ENCODE data around the gene FBXO21.
A peak's percentile ranks its signal among the peaks of the same experiment; 100 is the strongest.
"Not testable (repeated sequence)": the region's sequence is repeated elsewhere in the genome, so short reads cannot be mapped to it uniquely, and the experiment has no call there.

Gene FBXO21

DNA sequence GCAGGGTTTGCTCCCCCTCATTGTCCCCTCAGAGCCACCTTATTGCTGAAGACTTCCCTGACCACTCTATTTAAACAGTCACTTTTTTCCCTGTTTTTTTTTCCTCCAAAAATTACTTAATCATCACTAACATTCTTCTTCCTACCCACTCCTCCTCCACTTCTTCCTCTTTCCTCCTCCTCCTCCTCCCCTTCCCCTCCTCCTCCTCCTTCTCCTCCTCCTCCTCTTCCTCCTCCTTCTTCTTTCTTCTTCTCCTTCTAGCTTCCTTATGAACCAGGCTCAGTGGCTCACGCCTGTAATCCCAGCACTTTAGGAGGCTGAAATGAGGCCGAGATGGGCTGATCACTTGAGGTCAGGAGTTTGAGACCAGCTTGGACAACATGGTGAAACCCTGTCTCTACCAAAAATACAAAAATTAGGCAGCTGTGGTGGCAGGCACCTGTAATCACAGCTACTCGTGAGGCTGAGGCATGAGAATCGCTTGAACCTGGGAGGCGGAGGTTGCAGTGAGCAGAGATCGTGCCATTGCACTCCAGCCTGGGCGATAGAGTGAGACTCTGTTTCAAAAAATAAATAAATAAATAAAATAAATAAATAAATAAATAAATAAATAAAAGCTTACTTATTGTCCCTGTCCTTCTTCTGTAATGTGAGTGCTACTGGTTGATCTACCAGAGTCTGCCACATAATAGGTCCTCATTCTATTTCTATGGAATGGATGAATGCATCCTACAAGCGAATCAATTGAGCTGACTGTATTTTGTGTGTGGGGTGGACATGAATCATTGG, 9.9 kb upstream of the FBXO21 start:
- DNase-seq (ENCODE audit: low spot score) = not testable (repeated sequence)

DNA sequence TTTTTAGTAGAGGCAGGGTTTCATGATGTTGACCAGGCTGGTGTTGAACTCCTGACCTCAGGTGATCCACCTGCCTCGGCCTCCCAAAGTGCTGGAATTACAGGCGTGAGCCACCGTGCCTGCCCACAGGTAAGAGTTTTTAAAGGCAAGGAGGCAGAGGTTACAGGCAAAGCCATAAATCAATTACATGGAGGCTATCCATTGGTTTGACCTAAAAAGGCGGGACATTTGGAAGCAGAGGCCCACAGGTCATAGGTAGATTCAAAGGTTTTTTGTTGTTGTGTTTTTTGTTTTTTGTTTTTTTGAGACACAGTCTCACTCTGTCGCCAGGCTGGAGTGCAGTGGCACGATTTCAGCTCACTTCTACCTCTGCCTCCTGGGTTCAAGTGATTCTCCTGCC, 6.1 kb upstream of the FBXO21 start:
- not testable (repeated sequence) for DNase-seq (ENCODE audit: low spot score)

DNA sequence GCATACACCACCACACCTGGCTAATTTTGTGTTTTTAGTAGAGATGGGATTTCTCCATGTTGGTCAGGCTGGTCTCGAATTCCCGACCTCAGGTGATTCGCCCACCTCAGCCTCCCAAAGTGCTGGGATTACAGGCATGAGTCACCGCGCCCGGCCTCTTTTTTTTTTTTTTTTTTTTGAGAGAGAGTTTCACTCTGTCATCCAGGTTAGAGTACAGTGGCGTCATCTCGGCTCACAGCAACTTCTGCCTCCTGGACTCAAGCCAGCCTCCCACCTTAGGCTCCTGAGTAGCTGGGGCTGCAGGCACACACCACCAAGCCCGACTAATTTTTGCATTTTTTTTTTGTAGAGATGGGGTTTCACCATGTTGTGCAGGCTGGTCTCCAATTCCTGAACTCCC, 4.8 kb upstream of the FBXO21 start:
- DNase-seq (ENCODE audit: low spot score) = not testable (repeated sequence)

DNA sequence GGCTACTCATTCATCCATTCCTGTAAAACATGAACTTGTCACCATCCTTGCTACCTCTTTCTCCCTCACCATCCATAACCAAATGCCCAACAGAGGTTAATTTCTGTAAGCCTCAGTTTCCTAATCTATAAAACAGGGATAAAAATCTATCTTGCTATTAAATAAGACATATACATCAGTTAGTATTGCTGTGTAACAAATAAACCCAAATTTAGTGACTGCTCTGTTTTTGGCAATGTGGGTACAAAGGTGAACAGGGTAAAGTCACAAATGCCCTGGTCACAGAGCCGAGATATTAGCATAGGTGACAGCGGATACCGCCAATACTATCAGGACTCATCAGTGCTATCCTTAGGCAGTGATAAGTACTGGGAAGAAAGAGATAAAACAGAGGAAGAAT, 3.6 kb upstream of the FBXO21 start:
- no peak for DNase-seq (ENCODE audit: low spot score)

DNA sequence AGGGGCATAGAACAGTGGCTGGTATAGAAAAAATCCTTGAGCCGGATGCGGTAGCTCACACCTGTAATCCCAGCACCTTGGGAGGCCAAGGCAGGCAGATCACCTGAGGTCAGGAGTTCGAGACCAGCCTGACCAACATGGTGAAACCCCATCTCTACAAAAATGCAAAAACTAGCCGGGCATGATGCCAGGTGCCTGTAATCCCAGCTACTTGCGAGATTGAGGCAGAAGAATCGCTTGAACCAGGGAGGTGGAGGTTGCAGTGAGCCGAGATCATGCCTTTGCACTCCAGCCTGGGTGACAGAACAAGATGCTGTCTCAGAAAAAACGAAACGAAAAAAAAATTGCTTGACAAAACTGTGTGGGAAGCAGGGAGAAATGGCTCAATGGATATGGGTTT, 2.3 kb upstream of the FBXO21 start:
- not testable (repeated sequence) for DNase-seq (ENCODE audit: low spot score)

DNA sequence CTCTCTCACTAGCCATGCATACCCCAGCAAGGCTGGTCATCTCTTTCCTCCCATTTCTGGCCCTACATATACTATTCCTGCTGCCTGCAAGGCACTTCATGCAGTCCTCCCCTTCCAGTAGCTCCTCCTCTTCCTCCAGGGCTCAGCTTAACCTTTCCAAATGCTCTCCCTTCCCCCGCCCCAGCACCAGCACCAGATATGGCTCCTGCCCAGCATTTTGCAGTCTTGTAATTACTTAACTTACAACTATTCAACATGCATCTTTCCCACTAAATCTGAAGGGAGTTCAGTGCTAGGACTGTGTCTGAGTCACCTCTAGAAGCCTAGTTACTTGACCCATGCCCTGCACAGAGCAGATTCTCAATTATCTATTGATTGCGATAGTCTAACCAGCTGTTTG, 1.8 kb upstream of the FBXO21 start:
- DNase-seq (ENCODE audit: low spot score) = no peak

DNA sequence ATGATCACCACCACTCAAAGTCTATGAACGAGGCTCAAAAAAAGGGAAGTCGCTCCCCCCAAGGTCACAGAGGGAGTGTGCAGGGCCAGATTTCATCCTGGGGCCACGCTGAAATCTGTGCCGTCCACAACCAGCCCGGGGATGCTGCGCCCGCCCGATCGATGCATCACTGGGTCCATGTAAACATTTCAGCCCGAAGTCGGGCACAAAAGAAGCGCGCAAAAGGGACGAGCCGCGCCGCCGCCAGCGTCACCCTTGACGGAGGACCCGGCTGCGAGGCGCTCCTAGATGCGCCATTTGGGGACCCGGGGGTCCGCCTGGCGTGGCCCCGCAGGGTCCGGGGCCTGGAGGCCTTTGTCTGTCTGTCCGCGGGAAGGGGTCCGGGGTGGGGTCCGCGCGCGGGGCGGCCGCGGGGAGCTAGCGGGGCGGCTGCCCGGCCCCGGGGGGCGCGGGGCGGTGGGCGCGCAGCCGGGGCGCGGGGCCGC, 503 bp downstream of the FBXO21 start:
- peak; percentile 70 for DNase-seq (ENCODE audit: low spot score)

DNA sequence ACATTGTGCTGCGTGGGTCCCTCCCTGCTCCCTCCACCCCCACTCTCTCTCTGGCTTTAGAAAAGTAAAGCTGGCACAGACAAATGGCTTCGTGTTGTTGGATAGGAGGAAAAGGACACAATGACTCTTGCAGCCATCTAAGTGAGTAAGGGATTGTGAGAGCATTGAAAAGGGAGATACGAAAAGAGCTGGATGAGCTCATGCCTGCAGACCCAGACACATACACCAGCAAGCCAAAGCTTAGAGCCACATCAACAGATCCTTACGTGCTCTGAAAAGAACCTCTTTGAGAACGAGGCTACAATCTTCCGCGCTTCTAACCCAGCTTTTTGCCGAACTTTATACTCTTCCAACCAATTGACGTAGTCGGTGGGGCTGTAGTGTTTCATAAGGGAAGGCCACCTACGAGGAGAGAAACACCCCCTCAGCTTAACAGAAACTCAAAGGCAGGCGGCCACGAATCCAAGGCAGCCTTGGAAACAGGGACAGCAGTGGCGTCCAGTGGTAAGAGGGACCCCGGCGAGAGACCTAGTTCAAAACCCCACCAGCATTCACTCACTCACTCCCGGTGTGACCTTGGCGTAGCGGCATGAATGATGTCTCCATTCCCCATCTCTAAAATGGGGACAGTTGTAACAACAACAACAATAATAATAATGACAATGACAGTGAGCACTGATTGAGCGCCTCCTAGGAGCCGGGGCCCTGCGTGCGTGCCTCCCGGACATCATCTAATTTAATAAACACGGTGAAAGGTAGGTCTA, 1.1 kb downstream of the FBXO21 start:
- peak; percentile 67 for DNase-seq (ENCODE audit: low spot score)

DNA sequence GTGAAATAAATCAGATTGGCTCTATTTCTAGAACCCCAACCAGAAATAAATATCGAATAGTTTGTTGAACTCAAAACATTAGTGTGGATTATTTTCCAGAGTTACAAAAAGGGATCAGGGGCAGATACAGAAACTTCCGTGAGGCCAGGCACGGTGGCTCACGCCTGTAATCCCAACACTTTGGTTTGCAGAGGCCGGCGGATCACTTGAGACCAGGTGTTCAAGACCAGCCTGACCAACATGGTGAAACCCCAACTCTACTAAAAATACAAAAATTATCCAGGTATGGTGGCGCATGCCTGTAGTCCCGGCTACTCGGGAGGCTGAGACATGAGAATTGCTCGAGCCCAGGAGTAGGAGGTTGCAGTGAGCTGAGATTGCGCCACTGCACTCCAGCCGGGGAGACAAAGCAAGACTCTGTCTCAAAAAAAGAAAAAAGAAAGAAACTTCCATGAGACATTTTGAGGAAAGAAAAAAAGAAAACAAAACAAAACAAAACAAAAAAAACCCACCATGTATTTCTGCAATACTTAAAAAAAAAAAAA, 2.1 kb downstream of the FBXO21 start:
- DNase-seq (ENCODE audit: low spot score) = no peak

DNA sequence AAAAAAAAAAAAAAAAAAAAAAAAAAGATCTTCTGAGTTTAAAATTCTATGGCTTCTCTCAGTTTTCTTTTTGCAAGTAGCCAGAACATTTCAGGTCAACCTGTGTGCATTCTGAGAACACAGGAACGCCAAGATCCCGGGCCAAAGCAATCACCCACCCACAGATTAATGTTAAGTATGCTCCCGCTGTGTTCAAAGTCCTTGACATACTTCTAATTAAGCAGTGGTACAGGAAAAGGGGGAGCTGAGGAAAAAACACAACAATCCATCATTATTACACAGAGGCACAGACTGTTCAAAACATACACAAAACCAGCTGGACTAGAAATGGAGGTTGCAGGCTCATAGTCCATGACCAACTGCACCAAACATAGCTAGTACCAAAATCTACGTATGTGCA, 2.8 kb downstream of the FBXO21 start:
- DNase-seq (ENCODE audit: low spot score) = no peak

DNA sequence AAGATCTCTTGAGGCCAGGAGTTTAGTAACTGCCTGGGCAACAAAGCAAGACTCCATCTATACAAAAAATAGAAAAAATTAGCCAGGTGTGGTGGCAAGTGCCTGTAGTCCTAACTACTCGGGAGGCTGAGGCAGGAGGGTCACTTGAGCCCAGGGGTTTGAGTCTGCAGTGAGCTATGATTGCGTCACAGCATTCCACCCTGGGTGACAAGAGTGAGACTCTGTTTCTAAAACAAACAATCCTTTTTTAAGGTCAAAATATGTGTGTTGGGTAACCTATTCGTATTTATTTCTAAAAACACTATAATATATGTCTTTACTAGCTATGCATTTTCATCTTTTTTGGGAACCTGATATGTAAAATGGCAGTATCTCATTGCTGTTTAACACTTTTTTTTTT, 7.4 kb downstream of the FBXO21 start:
- DNase-seq (ENCODE audit: low spot score) = no peak

DNA sequence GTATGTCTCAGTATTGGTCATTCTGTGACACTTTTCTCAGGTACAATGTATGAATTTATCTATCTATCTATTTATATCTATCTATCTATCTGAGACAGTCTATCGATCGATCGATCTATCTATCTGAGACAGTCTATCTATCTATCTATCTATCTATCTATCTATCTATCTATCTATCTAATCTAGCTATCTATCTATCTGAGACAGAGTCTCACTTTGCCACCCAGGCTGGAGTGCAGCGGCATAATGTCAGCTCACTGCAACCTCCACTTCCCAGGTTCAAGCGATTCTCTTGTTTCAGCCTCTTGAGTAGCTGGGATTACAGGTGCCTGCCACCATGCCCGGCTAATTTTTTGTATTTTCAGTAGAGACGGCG, 8.8 kb downstream of the FBXO21 start:
- not testable (repeated sequence) for DNase-seq (ENCODE audit: low spot score)

DNA sequence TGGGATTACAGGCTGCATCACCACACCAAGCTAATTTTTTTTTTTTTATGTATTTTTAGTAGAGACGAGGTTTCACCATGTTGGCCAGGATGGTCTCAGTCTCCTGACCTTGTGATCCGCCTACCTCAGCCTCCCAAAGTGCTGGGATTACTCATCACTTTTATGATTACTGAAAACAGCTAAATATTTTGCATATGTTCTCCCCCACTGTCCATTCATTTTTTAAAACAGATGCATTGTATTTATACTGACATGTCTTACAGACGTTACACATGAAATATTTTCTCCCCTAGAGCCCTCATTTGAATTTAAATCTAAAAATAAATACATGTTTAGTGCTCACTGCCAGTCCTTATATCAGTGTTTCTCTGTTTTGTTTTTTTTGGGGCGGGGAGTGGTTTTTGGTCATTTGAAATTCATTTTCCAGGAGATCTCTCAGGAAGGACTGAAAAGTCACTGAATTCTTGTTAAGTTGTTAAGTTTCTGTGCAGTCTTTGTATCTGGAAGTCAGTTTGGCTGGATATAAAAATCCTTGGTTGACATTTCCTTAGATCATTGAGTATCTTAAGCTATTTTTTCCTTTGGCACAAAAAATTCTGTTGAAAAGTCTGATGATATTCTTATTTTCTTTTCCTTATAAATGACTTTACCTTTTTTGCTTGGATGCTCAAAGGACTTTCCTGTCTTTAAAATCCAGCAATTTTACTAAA, 9.4 kb downstream of the FBXO21 start:
- no peak for DNase-seq (ENCODE audit: low spot score)

DNA sequence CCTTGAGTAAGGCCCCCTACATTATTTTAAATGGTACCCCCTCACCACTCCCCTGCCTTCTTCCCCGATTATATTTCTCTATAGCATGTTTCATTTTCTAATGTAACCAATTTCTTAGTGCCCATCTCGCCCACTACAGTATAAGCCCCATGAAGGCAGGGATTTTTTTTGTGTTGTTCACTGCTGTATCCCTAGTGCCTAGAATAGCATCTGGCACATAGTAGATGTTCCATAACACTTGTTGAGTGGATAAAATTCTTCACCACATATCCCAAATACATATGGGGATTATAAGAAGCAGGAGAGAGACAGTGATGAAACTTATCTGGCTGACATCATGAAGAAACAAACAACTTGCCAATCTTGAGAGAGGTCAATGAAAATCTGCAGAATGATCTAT, 11.5 kb downstream of the FBXO21 start:
- no peak for DNase-seq (ENCODE audit: low spot score)

DNA sequence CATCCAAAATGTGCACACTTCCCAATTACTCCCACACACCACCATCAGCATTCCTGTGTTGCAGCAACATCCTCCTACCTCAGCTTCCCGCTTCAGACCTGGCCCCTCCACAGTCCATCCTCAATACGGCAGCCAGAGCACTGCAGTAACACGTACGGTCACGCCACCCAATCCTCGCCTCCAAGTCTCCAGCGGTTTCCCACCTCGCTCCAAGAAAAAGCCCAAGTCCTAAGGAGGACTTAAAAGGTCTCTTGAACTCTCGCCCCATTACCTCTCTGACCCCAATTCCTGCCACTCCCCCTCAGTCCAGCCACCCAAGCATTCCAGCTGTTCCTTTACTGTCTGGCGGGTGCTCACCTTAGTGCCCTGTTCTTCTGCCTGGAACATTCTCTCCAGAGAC, 12.0 kb downstream of the FBXO21 start:
- no peak for DNase-seq (ENCODE audit: low spot score)

DNA sequence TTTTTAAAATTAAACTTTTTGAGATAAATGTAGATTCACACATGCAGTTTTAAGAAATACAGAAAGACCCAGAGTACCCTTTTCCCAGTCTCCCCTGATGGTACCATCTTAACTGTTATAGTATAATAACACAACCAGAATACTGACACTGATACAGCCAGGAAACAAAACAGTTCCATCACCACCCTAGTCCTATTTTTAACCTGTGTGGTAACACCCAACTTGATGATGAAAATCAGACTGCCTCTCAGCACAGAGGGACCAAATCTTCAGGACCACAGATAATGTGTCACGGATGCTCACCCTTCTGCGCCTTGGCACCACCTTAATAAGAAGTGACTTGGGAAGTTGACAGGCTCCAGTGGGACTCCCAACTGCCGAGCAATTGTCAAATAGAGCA, 18.1 kb downstream of the FBXO21 start:
- DNase-seq (ENCODE audit: low spot score) = no peak

DNA sequence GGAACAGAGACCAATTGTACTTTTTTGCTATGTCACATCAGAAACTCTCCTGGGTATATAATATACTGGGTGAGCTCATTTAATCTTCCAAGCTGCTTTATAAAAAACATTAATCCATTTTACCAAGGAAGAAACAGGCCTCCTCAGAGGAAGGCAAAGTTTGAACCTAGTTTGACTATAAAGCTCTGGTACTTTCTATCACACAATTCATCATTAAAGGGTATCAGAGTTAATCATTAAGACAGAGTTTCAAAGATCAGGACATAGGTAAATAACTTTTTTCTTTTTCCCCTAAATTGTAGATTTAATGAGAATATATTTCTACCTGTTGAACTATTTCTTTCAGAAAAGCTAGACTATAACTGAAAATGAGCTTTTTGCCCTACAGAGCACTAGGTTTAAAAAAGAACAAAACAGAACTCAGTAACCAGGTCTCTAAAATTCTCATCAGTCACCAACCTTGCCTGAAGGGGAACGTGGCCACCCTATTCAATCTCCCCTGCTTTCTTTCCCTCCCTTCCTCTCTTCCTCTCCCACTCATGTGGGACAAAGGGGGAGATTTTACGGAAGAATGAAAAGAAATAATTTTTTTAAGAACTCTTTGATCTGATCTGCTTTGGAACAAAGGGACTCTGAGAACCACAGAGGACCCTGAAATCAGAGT, 18.6 kb downstream of the FBXO21 start:
- DNase-seq (ENCODE audit: low spot score) = no peak

DNA sequence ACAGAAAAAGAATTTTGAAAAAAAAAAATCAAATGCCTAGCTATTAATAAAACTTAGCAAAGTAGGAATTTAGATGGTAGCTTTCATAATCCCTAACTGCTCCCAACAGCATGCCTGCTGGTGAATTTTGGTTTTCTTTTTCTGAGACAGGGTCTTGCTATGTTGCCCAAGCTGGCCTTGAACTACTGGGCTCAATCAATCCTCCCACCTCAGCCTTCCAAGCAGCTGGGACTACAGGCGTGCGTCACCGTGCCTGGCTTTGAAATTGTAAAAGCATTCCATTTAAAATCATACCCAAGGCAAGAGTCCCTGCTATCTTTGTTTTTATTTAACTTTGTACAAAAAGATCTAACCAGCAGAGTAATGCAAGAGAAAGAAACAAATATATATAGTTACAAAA, 20.7 kb downstream of the FBXO21 start:
- no peak for DNase-seq (ENCODE audit: low spot score)

DNA sequence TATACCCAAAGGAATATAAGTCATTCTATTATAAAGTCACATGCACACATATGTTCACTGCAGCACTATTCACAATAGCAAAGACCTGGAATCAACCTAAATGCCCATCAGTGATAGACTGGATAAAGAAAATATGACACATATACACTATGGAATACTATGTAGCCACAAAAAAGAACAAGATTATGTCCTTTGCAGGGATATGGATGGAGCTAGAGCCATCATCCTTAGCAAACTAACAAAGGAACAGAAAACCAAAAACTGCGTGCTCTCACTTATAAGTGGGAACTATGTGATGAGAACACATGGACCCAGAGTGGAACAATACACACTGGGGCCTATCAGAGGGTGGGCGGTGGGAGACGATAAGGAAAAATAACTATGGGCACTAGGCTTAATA, 21.3 kb downstream of the FBXO21 start:
- no peak for DNase-seq (ENCODE audit: low spot score)

DNA sequence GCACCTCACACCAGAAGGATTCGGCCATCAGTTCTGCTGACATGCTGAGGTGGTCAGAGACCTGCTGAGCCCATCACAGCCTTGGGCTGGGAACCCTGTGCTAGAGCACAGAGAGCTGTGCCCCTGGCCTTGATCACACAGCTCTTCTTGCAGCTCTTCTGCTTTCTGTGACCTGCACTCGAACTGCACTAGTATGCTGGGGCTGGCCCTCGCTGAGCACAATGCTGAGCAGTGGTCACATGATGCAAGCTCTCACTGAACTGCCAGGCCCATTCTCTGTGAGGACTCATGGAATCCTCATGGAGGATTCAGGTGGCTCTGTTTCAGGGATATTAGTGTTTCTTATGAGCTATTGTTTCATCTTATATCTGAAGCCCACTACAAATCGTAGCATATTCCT, 22.5 kb downstream of the FBXO21 start:
- no peak for DNase-seq (ENCODE audit: low spot score)

DNA sequence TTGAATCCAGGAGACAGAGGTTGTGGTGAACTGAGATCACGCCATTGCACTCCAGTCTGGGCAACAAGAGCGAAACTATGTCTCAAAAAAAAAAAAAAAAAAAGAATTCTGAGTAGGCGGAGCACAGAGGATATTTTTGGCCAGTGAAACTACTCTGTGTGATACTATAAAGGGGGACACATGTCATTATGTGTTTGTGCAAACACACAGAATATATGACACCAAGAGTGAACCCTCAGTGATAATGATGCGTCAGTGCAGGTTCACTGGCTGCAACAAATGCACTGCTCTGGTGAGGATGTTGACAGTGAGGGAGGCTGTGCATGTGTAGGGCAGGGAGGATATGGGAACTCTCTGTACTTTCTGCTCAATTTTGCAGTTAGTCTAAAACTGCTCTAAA, 24.2 kb downstream of the FBXO21 start:
- no peak for DNase-seq (ENCODE audit: low spot score)

DNA sequence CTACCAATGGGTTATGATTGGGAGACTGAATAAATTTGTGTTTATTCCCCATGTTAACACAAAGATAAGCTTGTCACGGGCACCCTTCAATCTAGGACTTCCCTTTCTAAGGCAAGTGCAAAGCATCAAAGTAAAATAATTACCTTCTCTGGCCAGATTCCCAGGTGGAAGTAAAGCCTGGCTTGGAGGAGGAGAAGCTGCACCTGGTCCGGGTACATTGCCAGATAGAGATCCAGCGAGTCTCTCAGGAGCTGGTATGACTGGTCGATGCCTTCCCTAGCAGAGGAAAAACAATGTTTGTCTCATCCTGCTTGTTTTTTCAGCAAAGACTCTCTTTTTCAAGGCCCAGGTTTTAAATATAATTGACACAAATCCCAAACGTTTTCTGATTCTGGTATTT, 24.9 kb downstream of the FBXO21 start:
- DNase-seq (ENCODE audit: low spot score) = no peak

All from RKO (cell line).